ENCODE data around the gene GPR37L1.
"Not testable (repeated sequence)": the region's sequence is repeated elsewhere in the genome, so short reads cannot be mapped to it uniquely, and the experiment has no call there.

Gene GPR37L1

DNA sequence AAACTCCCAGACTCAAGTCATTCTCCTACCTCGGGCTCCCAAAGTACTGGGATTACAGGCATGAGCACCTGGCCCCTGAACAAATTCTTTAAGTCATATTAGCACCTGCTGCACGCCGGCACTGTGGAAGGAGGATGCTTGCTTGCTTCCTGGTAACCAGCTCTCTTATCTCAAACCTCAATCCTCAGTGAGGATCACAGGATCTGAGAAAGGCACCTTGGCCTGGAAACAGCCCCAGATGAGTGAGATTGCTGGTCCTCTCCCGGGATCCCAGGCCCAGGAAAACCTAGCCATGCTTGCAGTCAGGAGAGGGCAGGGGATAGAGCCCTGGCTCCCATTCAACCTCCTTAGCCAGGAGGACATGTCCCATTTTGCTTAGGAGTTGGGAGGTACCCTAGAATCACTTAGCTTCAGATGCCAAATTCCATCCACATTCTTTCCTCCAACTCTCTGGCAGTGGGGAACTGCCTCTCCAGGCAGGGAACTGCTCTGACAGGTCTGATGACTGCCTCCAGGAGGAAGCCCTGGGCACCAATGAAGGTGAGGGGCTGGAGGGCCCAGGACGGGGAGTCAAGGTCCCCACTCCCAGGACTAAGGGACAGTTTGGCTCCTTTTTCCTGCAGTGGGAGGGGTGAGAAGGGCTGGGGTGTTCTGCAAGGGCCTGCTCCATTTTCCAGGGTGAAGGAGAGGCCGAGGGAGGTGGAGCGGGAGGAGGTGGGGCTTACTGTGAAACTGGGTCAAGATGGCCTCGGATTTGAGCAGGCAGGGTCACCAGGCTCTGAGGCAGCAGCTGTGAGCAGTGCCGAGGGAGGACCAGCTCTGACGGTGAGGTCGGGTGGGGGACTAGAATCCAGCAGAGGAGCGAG lies 9.5 kb downstream of the GPR37L1 start:
- intact Hi-C loops (cut with DNase I), result loop anchor here (5.0 kb wide), 1 partner anchor 235 kb away; no protein-coding TSS in a partner anchor
- peak in 8 of 10 donors; percentile 45 to 93 (median 64) for DNase-seq

DNA sequence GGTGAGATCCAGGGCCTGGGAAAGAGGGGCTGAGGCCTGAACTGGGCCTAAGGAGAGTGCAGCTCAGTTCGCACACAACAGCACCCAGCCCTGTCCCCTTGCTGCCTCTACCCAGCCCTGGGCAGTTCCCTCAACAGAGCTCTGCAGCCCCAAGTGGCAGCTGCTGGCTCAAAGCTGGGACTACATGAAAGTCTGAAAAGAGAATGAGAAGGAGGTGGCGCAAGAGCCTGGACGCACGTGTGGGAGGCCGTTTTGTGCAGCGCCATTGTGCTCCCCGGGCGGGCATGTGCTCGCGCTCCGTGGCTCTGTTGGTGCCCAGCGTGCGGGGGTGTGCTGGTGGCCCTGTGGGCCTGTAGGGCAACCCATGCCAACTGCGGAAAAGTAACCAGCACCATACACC lies 10.3 kb downstream of the GPR37L1 start:
- intact Hi-C loops (cut with DNase I), result loop anchor here (5.0 kb wide), 1 partner anchor 236 kb away; no protein-coding TSS in a partner anchor
- DNase-seq, result peak; percentile 72 to 98 (median 81)

DNA sequence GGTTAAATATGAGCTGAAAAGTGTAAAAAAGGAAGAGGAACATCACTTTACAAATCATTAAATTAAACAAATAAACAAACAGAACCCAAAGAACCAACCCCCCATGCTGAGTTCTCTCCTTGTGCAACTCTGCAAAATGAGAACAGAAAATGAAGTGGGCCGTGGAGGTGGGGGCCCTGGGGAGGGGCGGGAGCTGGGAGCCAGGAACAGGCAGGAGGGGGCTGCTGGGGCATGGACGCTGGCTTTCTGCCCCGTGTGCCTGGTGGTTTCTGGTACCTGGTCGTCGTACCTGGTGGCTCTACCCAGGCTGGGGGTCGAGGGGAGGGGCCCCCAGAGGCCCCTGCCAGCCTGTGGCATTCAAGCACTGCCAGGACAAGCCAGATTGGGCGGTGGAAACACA lies 10.8 kb downstream of the GPR37L1 start:
- intact Hi-C loops (cut with DNase I), result loop anchor here (5.0 kb wide), 1 partner anchor 236 kb away; no protein-coding TSS in a partner anchor
- no peak for DNase-seq

GRCh38 chr1:202133989-202134388 lies 11.3 kb downstream of the GPR37L1 start:
- intact Hi-C loops (cut with DNase I), result loop anchor here (5.0 kb wide), 1 partner anchor 237 kb away; no protein-coding TSS in a partner anchor
- DNase-seq, result no peak

- no peak for DNase-seq
- intact Hi-C loops (cut with DNase I), result loop anchor here (1.0 to 5.0 kb wide), 3 partner anchors 12 to 237 kb away; partner anchors contain the start of gene GPR37L1
Observed at GRCh38 chr1:202134645-202135172, 12.0 kb downstream of the GPR37L1 start.

- intact Hi-C loops (cut with DNase I), result loop anchor here (1.0 kb wide), 2 partner anchors 13 to 126 kb away; partner anchors contain the start of gene GPR37L1
- peak in 8 of 10 donors; percentile 61 to 96 (median 70) for DNase-seq
Observed at GRCh38 chr1:202135221-202135721, 12.6 kb downstream of the GPR37L1 start.

DNA sequence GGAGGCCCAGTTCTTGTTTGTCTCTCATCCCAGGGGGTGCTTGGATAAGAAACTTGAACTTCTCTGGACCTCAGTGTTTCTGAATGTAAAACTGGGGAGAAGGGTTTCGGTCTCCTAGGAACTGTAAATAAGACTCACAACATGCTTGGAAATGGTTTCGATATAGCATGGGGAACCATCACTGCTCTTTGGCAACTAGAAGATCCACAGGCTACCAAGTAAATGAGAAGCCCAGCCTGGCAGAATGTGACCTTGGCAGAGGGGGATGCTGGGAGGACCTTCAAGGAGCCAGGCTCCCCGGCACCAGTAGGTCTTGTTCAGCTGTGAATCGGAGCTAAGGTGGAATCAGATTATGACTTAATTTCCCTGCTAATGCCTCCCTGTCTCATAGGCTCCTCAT lies 18.1 kb downstream of the GPR37L1 start:
- intact Hi-C loops (cut with DNase I), result no loop called here
- DNase-seq, result no peak

GRCh38 chr1:202141468-202141867 lies 18.8 kb downstream of the GPR37L1 start:
- intact Hi-C loops (cut with DNase I); DNase-seq: not testable (repeated sequence)

- intact Hi-C loops (cut with DNase I), result no loop called here
- peak in 2 of 10 donors; percentile 28 to 75 for DNase-seq
Observed at GRCh38 chr1:202143011-202143767, 20.5 kb downstream of the GPR37L1 start.

GRCh38 chr1:202143768-202144401 lies 21.2 kb downstream of the GPR37L1 start:
- peak in 2 of 10 donors; percentile 44 to 87 for DNase-seq
- intact Hi-C loops (cut with DNase I), result no loop called here

DNA sequence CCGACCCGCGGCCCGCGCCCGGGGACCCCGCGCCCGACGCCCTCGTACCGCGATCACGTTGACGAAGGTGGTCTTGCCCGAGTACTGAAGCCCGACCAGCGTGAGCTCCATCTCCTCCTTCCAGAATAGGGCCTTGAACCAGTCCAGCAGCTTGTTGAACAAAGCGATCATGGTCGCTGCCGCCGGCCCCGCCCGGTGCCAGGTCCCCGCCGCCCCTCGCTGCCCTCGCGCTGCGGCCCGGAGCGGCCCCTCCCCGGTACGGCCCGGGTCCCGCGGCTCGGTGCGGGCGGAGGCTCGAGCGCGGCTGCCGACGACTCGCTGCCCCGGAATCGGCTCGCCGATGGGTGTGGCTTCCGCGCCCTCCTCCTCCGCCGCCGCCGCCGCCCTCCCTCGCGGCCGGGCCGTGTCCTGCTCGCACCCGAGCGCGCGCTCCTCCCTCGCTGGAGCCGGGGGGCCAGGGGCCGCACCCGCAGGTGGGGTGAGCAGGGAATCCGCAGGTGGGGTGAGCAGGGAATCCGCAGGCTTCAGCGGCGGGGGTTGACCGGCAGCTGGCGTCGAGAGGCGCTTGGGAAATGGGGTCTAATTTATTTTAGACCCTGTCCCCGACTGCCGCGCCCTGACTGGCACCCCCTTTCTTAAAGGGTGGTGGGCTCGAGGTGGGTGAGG lies 21.8 kb downstream of the GPR37L1 start, which contains the start of gene ARL8A:
TSS of gene ARL8A (minus strand) at position 336 of the 666 bp plus-strand sequence. CDS start at position 171, 165 bp downstream.
- peak; percentile 58 to 97 (median 80) for DNase-seq

GRCh38 chr1:202145068-202145743 lies 22.5 kb downstream of the GPR37L1 start:
- intact Hi-C loops (cut with DNase I), result no loop called here
- DNase-seq, result no peak

More for the DNA sequence above, 21.8 kb downstream of the GPR37L1 start, which contains the start of gene ARL8A:
- intact Hi-C loops (cut with DNase I), result no loop called here

DNA sequence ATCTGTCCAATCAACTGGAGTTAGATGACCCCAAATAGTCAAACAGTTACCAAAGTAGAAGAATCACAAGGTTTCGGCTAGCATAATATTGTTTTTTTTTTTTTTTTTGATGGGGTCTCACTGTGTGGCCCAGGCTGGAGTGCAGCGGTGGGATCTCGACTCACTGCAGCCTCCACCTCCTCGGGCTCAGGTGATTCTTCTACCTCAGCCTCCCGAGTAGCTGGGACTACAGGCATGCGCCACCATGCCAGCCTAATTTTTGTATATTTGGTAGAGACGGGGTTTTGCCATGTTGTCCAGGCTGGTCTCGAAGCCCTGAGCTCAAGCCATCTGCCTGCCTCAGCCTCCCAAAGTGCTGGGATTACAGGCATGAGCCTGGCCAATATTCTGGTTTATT lies 23.0 kb downstream of the GPR37L1 start:
- intact Hi-C loops (cut with DNase I); DNase-seq: not testable (repeated sequence)

DNA sequence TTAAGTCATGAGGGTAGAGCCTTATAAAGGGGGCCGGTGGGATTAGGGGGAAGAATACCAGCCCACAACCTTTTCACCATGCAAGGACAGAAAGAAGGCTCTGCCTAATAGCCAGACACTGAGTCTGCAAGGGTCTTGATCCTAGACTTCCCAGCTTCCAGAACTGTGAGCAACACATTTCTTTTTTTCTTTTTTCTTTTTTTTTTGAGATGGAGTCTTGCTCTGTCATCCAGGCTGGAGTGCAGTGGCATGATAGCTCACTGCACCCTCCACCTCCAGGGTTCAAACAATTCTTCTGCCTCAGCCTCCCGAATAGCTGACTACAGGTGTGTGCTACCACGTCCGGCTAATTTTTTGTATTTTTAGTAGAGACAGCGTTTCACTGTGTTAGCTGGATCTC lies 23.6 kb downstream of the GPR37L1 start:
- intact Hi-C loops (cut with DNase I), result no loop called here
- no peak for DNase-seq

- DNase-seq, result no peak
- intact Hi-C loops (cut with DNase I), result no loop called here
Observed at GRCh38 chr1:202146993-202147392, 24.3 kb downstream of the GPR37L1 start.

DNA sequence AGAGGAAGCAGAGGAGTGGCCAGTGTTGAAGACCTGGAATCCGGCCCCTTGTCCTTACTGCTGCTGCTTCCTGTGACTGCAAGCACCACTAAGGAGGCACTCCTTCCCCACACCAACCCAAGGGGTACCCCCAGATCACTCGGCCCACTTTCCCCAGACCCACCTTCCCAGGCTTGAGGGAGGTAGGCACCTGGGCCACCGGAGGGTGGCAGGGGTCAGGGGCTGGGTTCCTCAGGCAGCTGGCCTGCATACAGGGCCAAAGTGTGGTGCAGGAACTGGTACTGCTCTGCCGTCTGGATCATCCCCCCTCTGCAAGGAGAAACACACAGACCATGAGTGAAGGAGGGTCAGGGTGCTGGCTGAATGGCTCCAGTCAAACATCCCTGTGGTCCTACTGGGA lies 25.7 kb downstream of the GPR37L1 start:
- no peak for DNase-seq
- intact Hi-C loops (cut with DNase I), result no loop called here

- intact Hi-C loops (cut with DNase I), result no loop called here
- DNase-seq, result no peak
Observed at GRCh38 chr1:202149566-202149965, 26.8 kb downstream of the GPR37L1 start.

DNA sequence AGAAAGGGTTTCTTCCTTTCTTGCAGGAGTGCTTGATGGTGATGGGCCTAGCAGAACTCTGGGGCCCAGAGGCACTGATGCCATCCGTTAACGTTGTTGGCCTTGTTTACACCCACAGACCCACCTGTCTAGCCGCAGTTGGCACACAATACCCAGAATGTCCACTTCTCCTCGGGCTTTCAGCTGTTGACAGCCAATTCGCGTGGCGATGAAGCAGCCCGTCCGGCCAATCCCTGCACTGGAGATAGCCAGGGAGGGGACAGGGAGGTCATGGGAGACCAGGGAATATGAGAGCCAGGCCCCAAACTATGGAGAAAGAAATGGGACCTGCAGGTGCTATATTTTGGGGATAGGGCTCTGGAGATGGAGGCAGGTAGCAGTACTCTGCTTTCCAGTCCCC lies 27.5 kb downstream of the GPR37L1 start:
- intact Hi-C loops (cut with DNase I), result no loop called here
- DNase-seq, result peak in 1 of 10 donors; percentile 22

- DNase-seq, result peak in 1 of 10 donors; percentile 49
- intact Hi-C loops (cut with DNase I), result no loop called here
Observed at GRCh38 chr1:202150602-202151001, 27.9 kb downstream of the GPR37L1 start.
